Epithelial cell of prostate (primary cell): ENCODE data around the gene AIF1L.
A peak's percentile ranks its signal among the peaks of the same experiment; 100 is the strongest.

Experiments used
- DNase-seq: peaks from one replicate; pipeline ENCODE4 v3.0.0-alpha.2; 2011; ENCODE audit warnings: low read depth, low spot score
- H3K27ac ChIP-seq: fragments of 450-650 bp; 2 replicates; pipeline ENCODE4 v1.5.1; 2017; ENCODE audit warnings: mild to moderate bottlenecking

Gene AIF1L

GRCh38 chr9:131116281-131117120, 20.2 kb downstream of the AIF1L start:
- no peak overlapping the region for H3K27ac ChIP-seq
- no peak for DNase-seq

- no peak for DNase-seq
- no peak overlapping the region for H3K27ac ChIP-seq
Measured at GRCh38 chr9:131117121-131117761, 20.9 kb downstream of the AIF1L start.

GRCh38 chr9:131117762-131118145, 21.4 kb downstream of the AIF1L start:
- no peak overlapping the region for H3K27ac ChIP-seq
- no peak for DNase-seq

- no peak for DNase-seq
- H3K27ac ChIP-seq = no peak overlapping the region
Measured at GRCh38 chr9:131119600-131119999, 23.3 kb downstream of the AIF1L start.

GRCh38 chr9:131120620-131121228, 24.4 kb downstream of the AIF1L start:
- no peak for DNase-seq
- H3K27ac ChIP-seq = no peak overlapping the region

- DNase-seq = no peak
- no peak overlapping the region for H3K27ac ChIP-seq
Measured at GRCh38 chr9:131121346-131121745, 25.0 kb downstream of the AIF1L start.

GRCh38 chr9:131122158-131122557, 25.8 kb downstream of the AIF1L start:
- no peak for DNase-seq
- peak overlapping the region; percentile 6 for H3K27ac ChIP-seq

- no peak for DNase-seq
- peak overlapping the region; percentile 75 for H3K27ac ChIP-seq
Measured at GRCh38 chr9:131125038-131125287, 28.6 kb downstream of the AIF1L start.

GRCh38 chr9:131125288-131126058, 29.1 kb downstream of the AIF1L start, which contains the start of gene NUP214:
Gene NUP214 (plus strand): TSS chr9:131125586. CDS start chr9:131125705, 119 bp downstream.
- peak within 1 kb of the TSS; percentile 75 for H3K27ac ChIP-seq
- DNase-seq = peak; percentile 89

- peak overlapping the region; percentile 75 for H3K27ac ChIP-seq
- no peak for DNase-seq
Measured at GRCh38 chr9:131126059-131126426, 29.7 kb downstream of the AIF1L start.

- no peak for DNase-seq
- H3K27ac ChIP-seq = no peak overlapping the region
Measured at GRCh38 chr9:131129183-131129582, 32.9 kb downstream of the AIF1L start.

GRCh38 chr9:131138676-131139075, 42.3 kb downstream of the AIF1L start:
- H3K27ac ChIP-seq = no peak overlapping the region
- DNase-seq = no peak

GRCh38 chr9:131140112-131140511, 43.8 kb downstream of the AIF1L start:
- H3K27ac ChIP-seq = no peak overlapping the region
- no peak for DNase-seq

- no peak for DNase-seq
- no peak overlapping the region for H3K27ac ChIP-seq
Measured at GRCh38 chr9:131140550-131140949, 44.2 kb downstream of the AIF1L start.

GRCh38 chr9:131142160-131142559, 45.8 kb downstream of the AIF1L start:
- H3K27ac ChIP-seq = no peak overlapping the region
- no peak for DNase-seq

- no peak overlapping the region for H3K27ac ChIP-seq
- no peak for DNase-seq
Measured at GRCh38 chr9:131144201-131144600, 47.9 kb downstream of the AIF1L start.

GRCh38 chr9:131145245-131145644, 48.9 kb downstream of the AIF1L start:
- H3K27ac ChIP-seq = no peak overlapping the region
- DNase-seq = no peak

GRCh38 chr9:131146186-131146585, 49.9 kb downstream of the AIF1L start:
- no peak overlapping the region for H3K27ac ChIP-seq
- DNase-seq = no peak

GRCh38 chr9:131148276-131148675, 51.9 kb downstream of the AIF1L start:
- H3K27ac ChIP-seq = no peak overlapping the region
- DNase-seq = no peak

- H3K27ac ChIP-seq = no peak overlapping the region
- no peak for DNase-seq
Measured at GRCh38 chr9:131148966-131149687, 52.8 kb downstream of the AIF1L start.
